A673 (cell line): ENCODE results near the gene GRID2. TPM values are rescaled to one million over a fixed set of nuclear protein-coding genes. Genes with fewer than 3 reads are reported as not detected.

Experiments used
- BruUV-seq: library from RNA; stranded (reverse); fragments of 400-500 nt; replicated peaks from 2 replicates; lab custom pipeline; 2021; lab: Mats Ljungman, UMichigan
- CTCF ChIA-PET: fragments of 300-600 bp; sonication (Branson Sonifier 250); formaldehyde crosslinking; loops from one replicate; lab custom pipeline; 2022; ENCODE audit warnings: antibody characterized with exemption; lab: Charles Lee
- POLR2A ChIA-PET: fragments of 300-600 bp; sonication (Branson Sonifier 250); formaldehyde crosslinking; loops from one replicate; lab custom pipeline; 2022; ENCODE audit warnings: antibody characterized with exemption; ENCODE audit not compliant: low non-redundant PET; lab: Charles Lee
- DNase-seq: peaks from one replicate; pipeline ENCODE4 v3.0.0-alpha.2; 2015; ENCODE audit warnings: low spot score
- H3K27ac ChIP-seq: fragments of 200-600 bp; sonication (generic); 2 replicates; pipeline ENCODE4 v1.5.1; 2016; ENCODE audit warnings: mixed run types, low read depth, mild to moderate bottlenecking, mixed read lengths, antibody characterized with exemption, low read length; ENCODE audit not compliant: poor library complexity, severe bottlenecking
- H3K27me3 ChIP-seq: fragments of 200-600 bp; sonication (generic); replicated peaks from 2 replicates; pipeline ENCODE4 v1.6.1; 2017; ENCODE audit warnings: mixed run types, low read depth, mild to moderate bottlenecking, mixed read lengths, antibody characterized with exemption, low read length; ENCODE audit not compliant: insufficient read depth, poor library complexity
- H3K36me3 ChIP-seq: fragments of 200-600 bp; sonication (generic); 2 replicates; pipeline ENCODE4 v1.6.1; 2016; ENCODE audit warnings: mixed run types, mild to moderate bottlenecking, mixed read lengths, antibody characterized with exemption, low read length; ENCODE audit not compliant: insufficient read depth, poor library complexity, severe bottlenecking
- H3K4me1 ChIP-seq: fragments of 200-600 bp; sonication (generic); 2 replicates; pipeline ENCODE4 v1.6.1; 2017; ENCODE audit warnings: mixed run types, mild to moderate bottlenecking, mixed read lengths, antibody characterized with exemption, low read length; ENCODE audit not compliant: insufficient read depth, poor library complexity, severe bottlenecking
- H3K4me3 ChIP-seq: fragments of 200-600 bp; sonication (generic); 2 replicates; pipeline ENCODE4 v1.5.1; 2016; ENCODE audit warnings: low read depth, mixed run types, mild to moderate bottlenecking, mixed read lengths, low read length; ENCODE audit not compliant: poor library complexity, severe bottlenecking
- H3K9me3 ChIP-seq: fragments of 200-600 bp; sonication (generic); 2 replicates; pipeline ENCODE4 v1.6.1; 2016; ENCODE audit warnings: mixed run types, low read depth, mild to moderate bottlenecking, mixed read lengths, antibody characterized with exemption, low read length; ENCODE audit not compliant: poor library complexity, severe bottlenecking
- EZH2 ChIP-seq: fragments of 200-600 bp; sonication (generic); IDR thresholded peaks from 2 replicates; pipeline ENCODE4 v1.6.1; 2017; ENCODE audit warnings: borderline replicate concordance, low read depth, mild to moderate bottlenecking, mixed read lengths, antibody characterized with exemption, low read length; ENCODE audit not compliant: poor library complexity, severe bottlenecking
- intact Hi-C: fragments of 100-400 bp; cut with micrococcal nuclease; formaldehyde crosslinking; loops from one replicate; pipeline ENCODE4 v1.10.0; 2022; ENCODE audit not compliant: unreplicated experiment
- total RNA-seq: library from RNA; stranded (reverse); gene quantifications from 2 replicates; pipeline ENCODE4 v1.2.3, GENCODE V29; 2021
- TF ChIP-seq, protein P1 (sequence below): fragments of 300-800, 200-600 bp; sonication (generic); conservative IDR thresholded peaks from 2 replicates; pipeline ENCODE4 v1.5.1; 2017; ENCODE audit warnings: low read depth, mild to moderate bottlenecking, antibody characterized with exemption, low read length, moderate library complexity, mixed read lengths

The GRID2 gene
- total RNA-seq, 1 experiment from 2014 or later: not detected

DNA sequence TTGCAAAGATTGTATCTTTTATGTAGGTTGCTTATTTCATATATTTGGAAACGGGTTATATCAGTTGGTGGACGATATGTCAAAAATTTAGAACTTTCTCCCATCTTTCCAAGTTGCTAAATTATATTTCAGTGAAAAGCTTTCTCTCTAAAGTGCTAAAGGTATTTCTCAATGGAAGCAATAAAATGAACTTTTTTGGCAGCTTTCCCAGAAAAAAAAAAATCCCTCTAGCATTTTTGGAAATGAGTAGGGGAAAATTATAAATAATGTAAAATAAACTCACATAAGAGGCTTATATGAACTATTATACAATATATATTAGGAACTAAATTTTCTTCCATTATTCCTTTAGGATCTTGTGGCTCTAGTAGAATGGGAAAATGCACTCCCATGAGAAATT is 152.2 kb downstream of the GRID2 start:
- POLR2A ChIA-PET: no interaction called here
- intact Hi-C loops: no loop called here
- no TSS peak for BruUV-seq
- Histone ChIP-seq H3K9me3 (no peaks in the 10 kb centered on the region), H3K36me3 (no peaks in the 10 kb centered on the region), H3K27ac (no peak overlapping the region), H3K4me3 (no peak overlapping the region), H3K27me3 (no peaks in the 10 kb centered on the region), H3K4me1 (no peaks in the 10 kb centered on the region)
- CTCF ChIA-PET: no interaction called here
- peak; percentile 4 for DNase-seq
- TF ChIP-seq, protein P1, sequence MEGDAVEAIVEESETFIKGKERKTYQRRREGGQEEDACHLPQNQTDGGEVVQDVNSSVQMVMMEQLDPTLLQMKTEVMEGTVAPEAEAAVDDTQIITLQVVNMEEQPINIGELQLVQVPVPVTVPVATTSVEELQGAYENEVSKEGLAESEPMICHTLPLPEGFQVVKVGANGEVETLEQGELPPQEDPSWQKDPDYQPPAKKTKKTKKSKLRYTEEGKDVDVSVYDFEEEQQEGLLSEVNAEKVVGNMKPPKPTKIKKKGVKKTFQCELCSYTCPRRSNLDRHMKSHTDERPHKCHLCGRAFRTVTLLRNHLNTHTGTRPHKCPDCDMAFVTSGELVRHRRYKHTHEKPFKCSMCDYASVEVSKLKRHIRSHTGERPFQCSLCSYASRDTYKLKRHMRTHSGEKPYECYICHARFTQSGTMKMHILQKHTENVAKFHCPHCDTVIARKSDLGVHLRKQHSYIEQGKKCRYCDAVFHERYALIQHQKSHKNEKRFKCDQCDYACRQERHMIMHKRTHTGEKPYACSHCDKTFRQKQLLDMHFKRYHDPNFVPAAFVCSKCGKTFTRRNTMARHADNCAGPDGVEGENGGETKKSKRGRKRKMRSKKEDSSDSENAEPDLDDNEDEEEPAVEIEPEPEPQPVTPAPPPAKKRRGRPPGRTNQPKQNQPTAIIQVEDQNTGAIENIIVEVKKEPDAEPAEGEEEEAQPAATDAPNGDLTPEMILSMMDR: no peak
- no peak for TF ChIP-seq EZH2

DNA sequence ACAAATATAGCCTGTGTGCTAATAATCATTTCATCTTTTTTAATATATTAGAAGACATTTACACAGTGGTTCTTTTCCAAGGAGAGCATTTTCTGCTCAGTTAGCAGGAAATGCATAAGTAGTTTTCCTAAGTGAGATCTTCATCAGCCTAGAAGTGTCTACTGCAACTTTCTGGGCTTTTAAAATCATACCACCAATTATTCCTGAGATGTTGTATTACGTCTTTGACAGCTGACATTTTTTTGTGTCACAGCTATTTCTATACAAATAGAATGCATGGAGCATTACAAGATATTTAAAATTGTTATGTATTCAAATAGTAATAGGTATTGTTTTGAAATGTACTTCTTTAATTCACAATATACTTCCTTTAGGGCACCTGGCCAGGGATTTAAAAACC is 158.0 kb downstream of the GRID2 start:
- H3K27ac ChIP-seq: no peak overlapping the region
- H3K4me1 ChIP-seq: no peaks in the 10 kb centered on the region
- ChIA-PET POLR2A (no interaction called here), CTCF (no interaction called here)
- H3K36me3 ChIP-seq: no peaks in the 10 kb centered on the region
- no peaks in the 10 kb centered on the region for H3K9me3 ChIP-seq
- no peak for TF ChIP-seq EZH2
- TF ChIP-seq, protein P1: no peak
- no TSS peak for BruUV-seq
- no peak overlapping the region for H3K4me3 ChIP-seq
- intact Hi-C loops: no loop called here
- H3K27me3 ChIP-seq: no peaks in the 10 kb centered on the region
- DNase-seq: no peak

DNA sequence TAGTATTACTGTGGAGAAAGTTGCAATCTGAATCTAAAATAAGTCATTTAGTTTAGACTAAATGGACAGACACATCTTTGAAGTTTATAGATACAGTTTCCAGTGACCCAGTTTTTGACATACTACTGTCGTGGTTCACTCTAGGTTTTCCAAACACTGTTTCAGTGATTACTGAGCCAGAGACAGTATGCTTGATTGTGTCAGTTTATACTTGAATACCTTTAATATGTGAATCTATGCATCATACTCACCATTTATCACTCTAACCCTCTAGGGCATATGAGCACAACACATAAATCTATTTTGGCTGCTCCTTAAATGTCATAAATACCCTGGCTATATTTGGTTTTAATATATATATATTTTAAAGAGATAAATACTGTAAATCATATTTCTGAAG is 173.5 kb downstream of the GRID2 start:
- H3K36me3 ChIP-seq: no peaks in the 10 kb centered on the region
- no peak overlapping the region for H3K27ac ChIP-seq

More for the DNA sequence above, 173.5 kb downstream of the GRID2 start:
- ChIA-PET POLR2A (no interaction called here), CTCF (no interaction called here)
- no peaks in the 10 kb centered on the region for H3K27me3 ChIP-seq
- intact Hi-C loops: no loop called here
- no peaks in the 10 kb centered on the region for H3K9me3 ChIP-seq
- DNase-seq: no peak
- no peak for TF ChIP-seq EZH2
- TF ChIP-seq, protein P1: no peak
- no peak overlapping the region for H3K4me3 ChIP-seq
- no peaks in the 10 kb centered on the region for H3K4me1 ChIP-seq
- no TSS peak for BruUV-seq
